Transverse colon (tissue), 3 donors: ENCODE measurements around the gene VMAC.
A peak's percentile ranks its signal among the peaks of the same experiment; 100 is the strongest.

Source experiments
- EP300 ChIP-seq: sonication (generic); formaldehyde crosslinking; IDR thresholded peaks from one replicate; pipeline ENCODE4 v1.6.1; 2017; ENCODE audit warnings: antibody characterized with exemption, low read depth
- POLR2A ChIP-seq: fragments of 450-650 bp; IDR thresholded peaks from one replicate; pipeline ENCODE4 v1.6.1; 2016; ENCODE audit warnings: antibody characterized with exemption, mild to moderate bottlenecking, moderate library complexity
- TF ChIP-seq, protein P1 (sequence below), 5 experiments: fragments of 200-600 bp in 3 of 5; fragments of 450-650 bp in 2 of 5; sonication (generic) in 3 of 5; IDR thresholded peaks; 1 replicate in 2 of 5; 2 replicates in 3 of 5; pipeline ENCODE4 v1.5.1; 2016 to 2017; ENCODE audit warnings: antibody characterized with exemption in 5 of 5, inconsistent platforms in 3 of 5, mild to moderate bottlenecking in 2 of 5, moderate library complexity in 1 of 5

DNA sequence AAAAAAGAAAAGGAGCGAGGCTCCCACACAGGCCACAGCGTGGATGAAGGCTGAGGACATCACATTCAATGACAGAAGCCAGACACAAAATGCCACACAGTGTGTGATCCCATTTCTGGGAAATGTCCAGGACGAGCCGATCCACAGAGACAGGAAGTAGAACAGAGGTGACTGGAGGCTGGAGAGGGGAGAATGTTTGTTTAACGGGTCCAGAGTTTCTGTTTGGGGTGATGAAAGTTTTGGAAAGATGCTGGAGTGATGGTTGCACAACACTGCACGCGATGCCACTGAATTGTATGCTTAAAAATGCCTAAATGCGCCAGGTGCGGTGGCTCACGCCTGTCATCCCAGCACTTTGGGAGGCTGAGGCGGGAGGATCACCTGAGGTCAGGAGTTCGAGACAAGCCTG lies 33.7 kb upstream of the VMAC start:
- TF ChIP-seq, protein P1, sequence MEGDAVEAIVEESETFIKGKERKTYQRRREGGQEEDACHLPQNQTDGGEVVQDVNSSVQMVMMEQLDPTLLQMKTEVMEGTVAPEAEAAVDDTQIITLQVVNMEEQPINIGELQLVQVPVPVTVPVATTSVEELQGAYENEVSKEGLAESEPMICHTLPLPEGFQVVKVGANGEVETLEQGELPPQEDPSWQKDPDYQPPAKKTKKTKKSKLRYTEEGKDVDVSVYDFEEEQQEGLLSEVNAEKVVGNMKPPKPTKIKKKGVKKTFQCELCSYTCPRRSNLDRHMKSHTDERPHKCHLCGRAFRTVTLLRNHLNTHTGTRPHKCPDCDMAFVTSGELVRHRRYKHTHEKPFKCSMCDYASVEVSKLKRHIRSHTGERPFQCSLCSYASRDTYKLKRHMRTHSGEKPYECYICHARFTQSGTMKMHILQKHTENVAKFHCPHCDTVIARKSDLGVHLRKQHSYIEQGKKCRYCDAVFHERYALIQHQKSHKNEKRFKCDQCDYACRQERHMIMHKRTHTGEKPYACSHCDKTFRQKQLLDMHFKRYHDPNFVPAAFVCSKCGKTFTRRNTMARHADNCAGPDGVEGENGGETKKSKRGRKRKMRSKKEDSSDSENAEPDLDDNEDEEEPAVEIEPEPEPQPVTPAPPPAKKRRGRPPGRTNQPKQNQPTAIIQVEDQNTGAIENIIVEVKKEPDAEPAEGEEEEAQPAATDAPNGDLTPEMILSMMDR (IDR thresholded peaks at IDR 0.05), result no peak
- no peak for TF ChIP-seq POLR2A
- TF ChIP-seq EP300, result peak; percentile 39
